Adrenal gland (tissue), 12 donors: Measurements from ENCODE around the gene PDS5A. TPM values are rescaled to one million over a fixed set of nuclear protein-coding genes. Genes with fewer than 3 reads are reported as not detected.

ENCODE experiments used
- DNase-seq, 7 donors: peaks; one replicate each; pipeline ENCODE4 v3.0.0-alpha.2; 2019 to 2020
- H3K27ac ChIP-seq, 5 donors: fragments of 200-600 bp; sonication (generic) in 4 of 5; 1 replicate in 3 of 5; 2 replicates in 2 of 5; pipeline versions ENCODE4 v1.5.1 to v1.8.0; 2016 to 2020; ENCODE audit warnings: mild to moderate bottlenecking in 1 of 5
- H3K27me3 ChIP-seq: fragments of 200-600 bp; 2 replicates; pipeline ENCODE4 v1.8.0; 2021
- H3K36me3 ChIP-seq, 2 donors: fragments of 200-600 bp; replicated peaks in 1 of 2; 1 replicate in 1 of 2; 2 replicates in 1 of 2; pipeline versions ENCODE4 v1.5.1 to v1.8.0; 2018 to 2022
- H3K4me1 ChIP-seq, 2 donors: fragments of 200-600 bp; replicated peaks in 1 of 2; 1 replicate in 1 of 2; 2 replicates in 1 of 2; pipeline versions ENCODE4 v1.5.1 to v1.8.0; 2018 to 2021
- H3K4me3 ChIP-seq, 4 donors: fragments of 200-600 bp; sonication (generic) in 3 of 4; one replicate each; pipeline ENCODE4 v1.5.1; 2016 to 2018
- H3K9me3 ChIP-seq, 3 donors: fragments of 200-600 bp; sonication (generic) in 1 of 3; replicated peaks in 1 of 3; 1 replicate in 2 of 3; 2 replicates in 1 of 3; pipeline versions ENCODE4 v1.5.1 to v1.8.0; 2016 to 2021
- CTCF ChIP-seq, 6 experiments: fragments of 450-650 bp in 4 of 6; fragments of 200-600 bp in 2 of 6; sonication (generic) in 1 of 6; IDR thresholded peaks; 1 replicate in 5 of 6; 2 replicates in 1 of 6; pipeline versions ENCODE4 v1.5.1 to v1.8.0; 2016 to 2021; ENCODE audit warnings: antibody characterized with exemption in 6 of 6, mild to moderate bottlenecking in 2 of 6, moderate library complexity in 1 of 6
- POLR2A ChIP-seq, 2 donors: fragments of 450-650 bp; IDR thresholded peaks; one replicate each; pipeline ENCODE4 v1.6.1; 2017; ENCODE audit warnings: antibody characterized with exemption in 2 of 2, mild to moderate bottlenecking in 2 of 2, moderate library complexity in 1 of 2
- WGBS, 4 donors: extraction: QIAGEN DNeasy Blood & Tissue Kit in 2 of 4; methylation state at CpG; one replicate each; pipeline versions ENCODE4 v1.1.5 to v1.1.7; 2013 to 2017; 5-methylcytosine and 5-hydroxymethylcytosine counted together
- intact Hi-C, 2 donors: fragments of 100-400 bp; cut with DNase I; formaldehyde crosslinking; loops; one replicate each; pipeline versions ENCODE4 v1.14.1 to v1.15.0; 2022 to 2023
- polyA plus RNA-seq, 3 donors: library from polyadenylated mRNA; stranded (reverse); fragments of 200-250 nt in 2 of 3; fragments of 350-450 nt in 1 of 3; fragmentation: Illumina TruSeq in 1 of 3; extraction: RNeasy Lipid Tissue Mini Kit (QIAGEN cat#74804) in 1 of 3; gene quantifications; one replicate each; pipeline ENCODE4 v1.2.3, GENCODE V29; 2013 to 2014
- total RNA-seq, 9 donors: library from RNA; depleted of rRNA in 4 of 9; stranded (reverse); fragments of >200 nt in 4 of 9; fragments of 120-200 nt in 1 of 9; fragmentation: NEBNext Ultra II Directional in 1 of 9; extraction: Animal tissue kit (Norgen Biotek cat#: 25700) in 1 of 9; gene quantifications; one replicate each; pipeline versions ENCODE4 v1.1.0 to v1.2.4, GENCODE V29; 2013 to 2023
- donor health status: healthy with polysubstance abuse.
- donor health status: Bipolar disorder and iron deficiency.
- donor health status: DM: yes; HTN: yes; CAD: no.
- donor health status: DM: no; HTN: no; CAD: no.
- donor health status: DM: no; HTN: no; CAD: no.
- donor health status: DM: yes; HTN: yes; CAD: no.

Gene PDS5A
- total and polyA plus RNA-seq, 12 donors = 16.2 to 63.2 (median 45.5) TPM

- Histone ChIP-seq H3K4me3 (no peak overlapping the region), H3K4me1 (peaks cover 0 to 15% of the 10 kb centered on the region in 2 donors), H3K9me3 (no peaks in the 10 kb centered on the region), H3K36me3 (no peaks in the 10 kb centered on the region), H3K27ac (no peak overlapping the region), H3K27me3 (no peaks in the 10 kb centered on the region)
- DNase-seq = no peak
- TF ChIP-seq CTCF (IDR thresholded peaks at IDR 0.05) (no peak), POLR2A (IDR thresholded peaks at IDR 0.05) (no peak)
- intact Hi-C loops = no loop called here
- WGBS, 4 donors = 83 to 91% (median 90%) methylated on average over 9 of the region's 9 CpGs
Measured at GRCh38 chr4:39942507-39942906, 35.2 kb downstream of the PDS5A start.

- TF ChIP-seq CTCF (IDR thresholded peaks at IDR 0.05) (no peak), POLR2A (IDR thresholded peaks at IDR 0.05) (no peak)
- Histone ChIP-seq H3K27me3 (no peaks in the 10 kb centered on the region), H3K4me1 (peaks cover 0 to 10% of the 10 kb centered on the region in 2 donors), H3K36me3 (no peaks in the 10 kb centered on the region), H3K9me3 (no peaks in the 10 kb centered on the region), H3K4me3 (no peak overlapping the region), H3K27ac (no peak overlapping the region)
- intact Hi-C loops = no loop called here
- no peak for DNase-seq
- 87 to 97% (median 93%) methylated on average over 2 of the region's 2 CpGs for WGBS, 4 donors
Measured at GRCh38 chr4:39941682-39942217, 36.0 kb downstream of the PDS5A start.

- no peaks in the 10 kb centered on the region for H3K9me3 ChIP-seq
- TF ChIP-seq CTCF (IDR thresholded peaks at IDR 0.05) (no peak), POLR2A (IDR thresholded peaks at IDR 0.05) (no peak)
- 93 to 97% (median 94%) methylated on average over 2 of the region's 2 CpGs for WGBS, 4 donors
- no peaks in the 10 kb centered on the region for H3K27me3 ChIP-seq
- intact Hi-C loops = no loop called here
- peaks cover 0 to 29% of the 10 kb centered on the region in 2 donors for H3K4me1 ChIP-seq
- DNase-seq = no peak
- H3K4me3 ChIP-seq = no peak overlapping the region
- no peaks in the 10 kb centered on the region for H3K36me3 ChIP-seq
- no peak overlapping the region for H3K27ac ChIP-seq
Measured at GRCh38 chr4:39937683-39938268, 39.9 kb downstream of the PDS5A start.

GRCh38 chr4:39936565-39937418, 40.9 kb downstream of the PDS5A start:
- no peak overlapping the region for H3K27ac ChIP-seq
- no peaks in the 10 kb centered on the region for H3K27me3 ChIP-seq
- H3K36me3 ChIP-seq = no peaks in the 10 kb centered on the region
- no peaks in the 10 kb centered on the region for H3K9me3 ChIP-seq
- no peak overlapping the region for H3K4me3 ChIP-seq
- TF ChIP-seq CTCF (IDR thresholded peaks at IDR 0.05) = no peak
- no peak for TF ChIP-seq POLR2A (IDR thresholded peaks at IDR 0.05)
- peaks cover 0 to 27% of the 10 kb centered on the region in 2 donors for H3K4me1 ChIP-seq
- WGBS, 4 donors = 90 to 93% (median 91%) methylated on average over 6 of the region's 6 CpGs
- intact Hi-C loops = no loop called here
- DNase-seq = no peak
